ENCODE data around the gene ARHGEF2. TPM values are rescaled to one million over a fixed set of nuclear protein-coding genes. Genes with fewer than 3 reads are reported as not detected.

Gene ARHGEF2
- total RNA-seq, 4 donors from 2014 or later = 13.7 to 42.1 (median 20.6) TPM

DNA sequence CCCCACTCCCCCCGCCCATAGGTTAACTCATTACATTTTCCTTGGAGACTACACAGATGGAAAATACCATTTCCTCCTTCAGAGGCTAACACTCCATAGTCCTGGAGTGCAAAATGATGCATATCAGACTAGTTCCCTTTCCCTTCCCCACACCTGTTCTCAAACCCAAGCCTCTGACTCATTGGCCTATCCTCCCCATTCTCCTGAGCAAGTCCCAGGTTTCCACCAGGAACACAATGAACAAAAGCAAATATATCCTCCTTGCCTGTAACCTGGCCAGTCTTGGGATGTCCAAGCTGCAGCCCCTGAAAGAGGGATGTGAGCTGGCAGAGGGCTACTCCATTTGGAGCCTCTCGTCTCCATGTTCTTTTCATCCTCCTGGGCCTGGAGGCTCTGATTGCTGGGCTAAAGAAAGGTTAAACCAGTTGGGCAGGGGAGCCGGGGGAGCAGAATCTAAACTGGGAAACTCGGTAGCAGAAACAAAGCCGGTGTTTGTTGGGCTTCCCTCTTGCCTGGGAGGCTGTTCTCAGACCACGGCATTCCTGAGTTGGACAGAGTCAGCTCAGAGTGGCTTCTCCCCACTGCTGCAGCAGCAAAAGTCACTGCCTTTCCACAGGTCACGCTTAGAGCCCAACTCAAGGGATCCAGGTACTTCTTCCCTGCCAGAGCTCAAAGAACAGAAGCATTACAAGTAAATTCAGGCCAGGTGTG is 28.5 kb upstream of the ARHGEF2 start:
- peaks cover 43% of the 10 kb centered on the region for H3K36me3 ChIP-seq
- no peaks in the 10 kb centered on the region for H3K9me3 ChIP-seq
- TF ChIP-seq EP300 (IDR thresholded peaks at IDR 0.05) (no peak), POLR2A (IDR thresholded peaks at IDR 0.05) (no peak), CTCF (IDR thresholded peaks at IDR 0.05) (no peak), POLR2AphosphoS5 (IDR thresholded peaks at IDR 0.05) (no peak)
- H3K4me3 ChIP-seq = no peak overlapping the region
- H3K27me3 ChIP-seq = no peaks in the 10 kb centered on the region
- 75% methylated on average over 2 of the region's 7 CpGs for WGBS
- peak overlapping the region; percentile 31 for H3K27ac ChIP-seq
- peaks cover 6% of the 10 kb centered on the region for H3K4me1 ChIP-seq
- no peak for DNase-seq (ENCODE audit: low spot score in 2 of 2)

DNA sequence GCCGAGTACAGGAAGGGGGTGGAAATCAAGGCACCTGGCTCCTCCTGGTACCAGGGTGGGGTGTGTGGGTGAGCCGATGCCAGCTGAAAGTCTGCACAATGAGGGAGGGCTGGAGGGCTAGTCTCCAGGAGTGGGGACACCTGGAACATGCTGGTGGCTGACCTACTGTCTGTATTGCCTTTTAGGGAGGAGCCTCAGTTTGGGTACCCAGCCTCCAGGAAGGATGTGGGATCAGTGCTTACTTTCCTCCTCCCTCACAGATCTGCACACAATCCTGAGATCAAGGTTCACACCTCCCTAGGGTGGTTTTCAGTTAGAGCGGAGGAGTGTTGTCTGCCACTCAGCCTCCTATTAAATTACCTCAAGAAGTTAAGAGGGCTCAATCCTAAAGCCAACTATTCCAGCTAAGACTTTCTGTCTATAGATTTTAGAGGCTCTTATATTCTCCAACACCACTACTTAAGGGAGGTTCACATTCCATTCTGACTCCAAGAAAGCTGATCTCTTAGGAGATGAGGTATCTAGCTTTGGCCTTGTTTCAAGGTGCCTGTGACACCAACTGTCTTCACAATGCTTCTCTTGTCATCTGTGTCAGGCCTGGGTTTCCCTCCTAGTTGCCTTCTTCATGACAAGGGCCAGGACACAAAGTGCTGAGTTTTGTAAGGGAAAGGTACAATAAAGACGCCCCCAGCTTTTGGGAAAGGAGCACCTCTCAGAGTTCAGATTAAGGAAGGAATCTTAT is 26.7 kb upstream of the ARHGEF2 start:
- H3K27ac ChIP-seq = no peak overlapping the region
- H3K27me3 ChIP-seq = no peaks in the 10 kb centered on the region
- no peak for DNase-seq (ENCODE audit: low spot score in 2 of 2)
- no peaks in the 10 kb centered on the region for H3K9me3 ChIP-seq
- 75% methylated on average over 4 of the region's 4 CpGs for WGBS
- H3K4me3 ChIP-seq = no peak overlapping the region
- TF ChIP-seq POLR2AphosphoS5 (IDR thresholded peaks at IDR 0.05) (no peak), POLR2A (IDR thresholded peaks at IDR 0.05) (no peak)
- H3K4me1 ChIP-seq = peaks cover 18% of the 10 kb centered on the region
- H3K36me3 ChIP-seq = peaks cover 25% of the 10 kb centered on the region

GRCh38 chr1:156003923-156004188 is 25.5 kb upstream of the ARHGEF2 start:
- DNase-seq (ENCODE audit: low spot score in 2 of 2) = no peak
- peaks cover 18% of the 10 kb centered on the region for H3K4me1 ChIP-seq
- no peak for TF ChIP-seq CTCF (IDR thresholded peaks at IDR 0.05)
- no peak for TF ChIP-seq POLR2A (IDR thresholded peaks at IDR 0.05)
- no peak for TF ChIP-seq EP300 (IDR thresholded peaks at IDR 0.05)
- no peak for TF ChIP-seq POLR2AphosphoS5 (IDR thresholded peaks at IDR 0.05)
- no peaks in the 10 kb centered on the region for H3K9me3 ChIP-seq
- H3K4me3 ChIP-seq = no peak overlapping the region
- 74% methylated on average over 2 of the region's 2 CpGs for WGBS
- H3K27ac ChIP-seq = no peak overlapping the region
- no peaks in the 10 kb centered on the region for H3K27me3 ChIP-seq
- peaks cover 14% of the 10 kb centered on the region for H3K36me3 ChIP-seq

DNA sequence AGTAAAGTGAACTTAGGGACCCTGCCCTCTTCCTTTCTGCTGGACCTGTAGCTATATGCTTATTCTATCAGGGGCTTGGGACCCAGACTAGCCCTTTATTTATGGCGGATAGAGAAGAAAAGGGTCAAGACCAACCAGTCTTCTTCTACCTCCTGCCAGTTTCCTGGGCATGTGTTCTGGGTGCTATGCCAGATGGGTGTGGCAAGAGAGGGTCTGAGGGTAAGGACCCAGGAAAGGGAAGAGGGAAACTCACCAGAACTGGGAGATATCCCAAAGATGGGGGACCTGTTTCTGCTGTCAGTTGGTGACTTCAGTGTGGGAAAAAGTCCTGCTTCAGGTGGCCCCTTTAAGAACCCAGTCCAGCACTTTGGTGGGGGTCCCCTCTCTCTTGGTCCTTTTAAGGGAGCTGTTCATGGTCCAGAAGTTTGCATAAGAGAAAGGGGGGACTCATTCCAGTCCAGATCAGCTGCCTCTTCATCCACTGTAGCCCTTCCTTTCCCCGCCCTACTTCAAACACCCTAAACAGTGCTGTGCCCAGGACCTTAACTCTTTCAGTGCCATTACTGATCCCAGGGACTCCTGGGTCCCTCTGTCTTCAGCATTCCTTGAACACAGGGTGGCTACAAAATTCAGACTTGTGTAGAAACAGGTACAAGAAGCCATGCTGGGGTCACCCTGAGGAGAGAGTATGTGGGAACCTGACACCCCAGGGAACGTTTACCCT is 24.0 kb upstream of the ARHGEF2 start:
- Histone ChIP-seq H3K4me3 (no peak overlapping the region), H3K4me1 (peaks cover 18% of the 10 kb centered on the region), H3K27ac (no peak overlapping the region), H3K27me3 (no peaks in the 10 kb centered on the region), H3K36me3 (peaks cover 6% of the 10 kb centered on the region), H3K9me3 (no peaks in the 10 kb centered on the region)
- 58% methylated on average over 3 of the region's 3 CpGs for WGBS
- no peak for DNase-seq (ENCODE audit: low spot score in 2 of 2)
- TF ChIP-seq POLR2AphosphoS5 (IDR thresholded peaks at IDR 0.05) (no peak), POLR2A (IDR thresholded peaks at IDR 0.05) (no peak), CTCF (IDR thresholded peaks at IDR 0.05) (no peak), EP300 (IDR thresholded peaks at IDR 0.05) (no peak)

DNA sequence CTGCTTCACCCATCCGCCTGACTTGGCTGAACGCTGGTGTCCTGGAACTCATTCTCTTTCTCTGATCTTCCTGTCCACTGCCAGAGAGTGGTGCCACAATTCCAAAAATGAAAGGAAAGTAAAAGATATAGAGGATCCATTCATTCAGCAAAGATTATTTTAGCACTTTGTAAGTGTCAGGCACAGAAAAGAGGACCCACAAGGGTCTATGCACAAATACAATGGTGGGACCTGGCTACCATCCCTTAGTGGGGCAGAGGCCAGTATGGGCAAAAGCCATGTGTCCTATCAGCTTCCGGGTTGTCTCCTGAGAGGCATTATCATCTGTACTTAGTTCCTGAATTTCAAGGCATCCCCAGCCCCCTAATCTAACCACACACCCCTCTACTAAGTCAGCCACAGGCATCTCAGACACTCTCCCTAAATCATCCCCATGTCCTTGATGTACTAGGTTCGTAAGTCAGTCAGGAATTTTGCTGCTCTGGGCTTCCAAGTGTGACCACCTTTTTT is 23.4 kb upstream of the ARHGEF2 start:
- H3K27ac ChIP-seq = peak overlapping the region; percentile 1
- TF ChIP-seq CTCF (IDR thresholded peaks at IDR 0.05) (no peak), POLR2A (IDR thresholded peaks at IDR 0.05) (no peak), EP300 (IDR thresholded peaks at IDR 0.05) (no peak), POLR2AphosphoS5 (IDR thresholded peaks at IDR 0.05) (no peak)
- H3K36me3 ChIP-seq = no peaks in the 10 kb centered on the region
- H3K9me3 ChIP-seq = no peaks in the 10 kb centered on the region
- 46% methylated on average over 4 of the region's 4 CpGs for WGBS
- DNase-seq (ENCODE audit: low spot score in 2 of 2) = no peak
- H3K4me1 ChIP-seq = peaks cover 18% of the 10 kb centered on the region
- no peaks in the 10 kb centered on the region for H3K27me3 ChIP-seq
- no peak overlapping the region for H3K4me3 ChIP-seq
